Measurements from ENCODE around the gene DYTN. TPM values are rescaled to one million over a fixed set of nuclear protein-coding genes. Genes with fewer than 3 reads are reported as not detected.

The DYTN gene, protein sequence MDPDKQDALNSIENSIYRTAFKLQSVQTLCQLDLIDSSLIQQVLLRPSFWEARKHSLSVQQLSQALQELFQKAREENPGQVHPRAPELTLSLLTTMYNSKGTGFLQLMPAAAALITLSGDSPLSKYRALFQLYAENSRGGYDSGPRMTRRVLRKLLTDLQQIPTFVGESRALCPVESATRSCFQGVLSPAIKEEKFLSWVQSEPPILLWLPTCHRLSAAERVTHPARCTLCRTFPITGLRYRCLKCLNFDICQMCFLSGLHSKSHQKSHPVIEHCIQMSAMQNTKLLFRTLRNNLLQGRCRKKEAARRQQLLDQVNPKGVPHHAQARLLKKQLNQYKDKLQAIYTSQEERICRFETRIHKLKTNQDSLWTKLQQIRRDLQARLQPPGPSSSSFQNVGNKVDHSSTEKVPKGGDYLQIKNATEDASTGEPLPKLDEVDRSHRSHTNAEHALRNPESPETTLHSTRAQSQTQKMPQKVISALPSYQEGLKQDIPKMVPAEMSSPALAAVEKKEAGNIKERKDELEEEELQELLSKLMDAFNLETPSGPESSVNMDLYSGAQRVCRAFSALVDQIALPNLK
- total RNA-seq, result not detected
- not detected for polyA plus RNA-seq

DNA sequence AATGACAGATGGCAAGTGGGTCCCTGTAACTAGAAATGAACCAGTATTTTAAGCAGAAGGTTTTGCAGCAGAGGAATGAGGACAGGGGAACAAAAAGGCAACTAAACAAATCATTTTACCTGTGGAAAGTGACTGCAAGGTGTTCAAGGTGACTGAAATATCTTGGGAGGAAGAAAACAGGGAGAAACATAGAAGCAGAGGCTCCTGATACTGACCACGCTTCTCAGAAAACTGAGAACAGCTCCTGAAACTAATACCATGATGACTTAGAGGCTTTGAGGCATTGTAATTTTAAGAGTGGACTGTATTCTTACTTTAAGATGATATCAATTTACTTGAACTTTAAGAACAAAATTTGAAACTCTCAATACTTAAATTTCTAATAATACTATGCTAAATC lies at the start of gene DYTN:
DYTN (minus strand) TSS at position 101 of the 400 bp plus-strand sequence. CDS start 117 bp downstream, outside the sequence.
- DNase-seq (ENCODE audit: low spot score), result no peak
- Histone ChIP-seq H3K9me3 (ENCODE audit: control insufficient read depth in 4 of 4, low read length in 3 of 4) (no peaks in the 10 kb centered on the region), H3K27me3 (ENCODE audit: control insufficient read depth in 4 of 4, insufficient read depth in 4 of 4, low read length in 3 of 4) (peaks cover 0 to 6% (median 0%) of the 10 kb centered on the region in 4 donors), H3K36me3 (ENCODE audit: control insufficient read depth in 4 of 4, insufficient read depth in 3 of 4, low read depth in 1 of 4, low read length in 3 of 4) (no peaks in the 10 kb centered on the region), H3K9ac (ENCODE audit: low read depth in 1 of 2, low read length in 2 of 2) (no peak within 1 kb of the TSS), H3K27ac (ENCODE audit: low read depth in 1 of 2, low read length in 2 of 2) (no peak within 1 kb of the TSS), H3K4me3 (ENCODE audit: low read depth in 1 of 3, low read length in 3 of 3) (no peak within 1 kb of the TSS), H3K4me1 (ENCODE audit: control insufficient read depth in 4 of 4, insufficient read depth in 4 of 4, low read length in 3 of 4) (no peaks in the 10 kb centered on the region)
- 78% methylated on average over 1 of the region's 1 CpG for WGBS
- TF ChIP-seq TAF1 (conservative IDR thresholded peaks at IDR 0.05) (no peak), HNF4G (IDR thresholded peaks at IDR 0.05) (no peak), GABPA (IDR thresholded peaks at IDR 0.05 in 1 of 2, conservative IDR thresholded peaks at IDR 0.05 in 1 of 2) (no peak), EGR1 (IDR thresholded peaks at IDR 0.05; ENCODE audit: low read depth in 2 of 2) (no peak), NR2F2 (IDR thresholded peaks at IDR 0.05) (no peak), YY1 (IDR thresholded peaks at IDR 0.05) (no peak), FOXA1 (IDR thresholded peaks at IDR 0.05) (no peak), HNF4A (conservative IDR thresholded peaks at IDR 0.05) (no peak), JUND (IDR thresholded peaks at IDR 0.05) (no peak), SP1 (IDR thresholded peaks at IDR 0.05) (no peak), RAD21 (IDR thresholded peaks at IDR 0.05) (no peak), FOXA2 (IDR thresholded peaks at IDR 0.05) (no peak), RXRA (IDR thresholded peaks at IDR 0.05) (no peak)
- TF ChIP-seq, protein P1, sequence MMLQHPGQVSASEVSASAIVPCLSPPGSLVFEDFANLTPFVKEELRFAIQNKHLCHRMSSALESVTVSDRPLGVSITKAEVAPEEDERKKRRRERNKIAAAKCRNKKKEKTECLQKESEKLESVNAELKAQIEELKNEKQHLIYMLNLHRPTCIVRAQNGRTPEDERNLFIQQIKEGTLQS (IDR thresholded peaks at IDR 0.05), result no peak
- TF ChIP-seq, protein P2, sequence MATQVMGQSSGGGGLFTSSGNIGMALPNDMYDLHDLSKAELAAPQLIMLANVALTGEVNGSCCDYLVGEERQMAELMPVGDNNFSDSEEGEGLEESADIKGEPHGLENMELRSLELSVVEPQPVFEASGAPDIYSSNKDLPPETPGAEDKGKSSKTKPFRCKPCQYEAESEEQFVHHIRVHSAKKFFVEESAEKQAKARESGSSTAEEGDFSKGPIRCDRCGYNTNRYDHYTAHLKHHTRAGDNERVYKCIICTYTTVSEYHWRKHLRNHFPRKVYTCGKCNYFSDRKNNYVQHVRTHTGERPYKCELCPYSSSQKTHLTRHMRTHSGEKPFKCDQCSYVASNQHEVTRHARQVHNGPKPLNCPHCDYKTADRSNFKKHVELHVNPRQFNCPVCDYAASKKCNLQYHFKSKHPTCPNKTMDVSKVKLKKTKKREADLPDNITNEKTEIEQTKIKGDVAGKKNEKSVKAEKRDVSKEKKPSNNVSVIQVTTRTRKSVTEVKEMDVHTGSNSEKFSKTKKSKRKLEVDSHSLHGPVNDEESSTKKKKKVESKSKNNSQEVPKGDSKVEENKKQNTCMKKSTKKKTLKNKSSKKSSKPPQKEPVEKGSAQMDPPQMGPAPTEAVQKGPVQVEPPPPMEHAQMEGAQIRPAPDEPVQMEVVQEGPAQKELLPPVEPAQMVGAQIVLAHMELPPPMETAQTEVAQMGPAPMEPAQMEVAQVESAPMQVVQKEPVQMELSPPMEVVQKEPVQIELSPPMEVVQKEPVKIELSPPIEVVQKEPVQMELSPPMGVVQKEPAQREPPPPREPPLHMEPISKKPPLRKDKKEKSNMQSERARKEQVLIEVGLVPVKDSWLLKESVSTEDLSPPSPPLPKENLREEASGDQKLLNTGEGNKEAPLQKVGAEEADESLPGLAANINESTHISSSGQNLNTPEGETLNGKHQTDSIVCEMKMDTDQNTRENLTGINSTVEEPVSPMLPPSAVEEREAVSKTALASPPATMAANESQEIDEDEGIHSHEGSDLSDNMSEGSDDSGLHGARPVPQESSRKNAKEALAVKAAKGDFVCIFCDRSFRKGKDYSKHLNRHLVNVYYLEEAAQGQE (IDR thresholded peaks at IDR 0.05), result no peak
- TF ChIP-seq, protein P3, sequence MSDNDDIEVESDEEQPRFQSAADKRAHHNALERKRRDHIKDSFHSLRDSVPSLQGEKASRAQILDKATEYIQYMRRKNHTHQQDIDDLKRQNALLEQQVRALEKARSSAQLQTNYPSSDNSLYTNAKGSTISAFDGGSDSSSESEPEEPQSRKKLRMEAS (IDR thresholded peaks at IDR 0.05), result no peak
- TF ChIP-seq, protein P4, sequence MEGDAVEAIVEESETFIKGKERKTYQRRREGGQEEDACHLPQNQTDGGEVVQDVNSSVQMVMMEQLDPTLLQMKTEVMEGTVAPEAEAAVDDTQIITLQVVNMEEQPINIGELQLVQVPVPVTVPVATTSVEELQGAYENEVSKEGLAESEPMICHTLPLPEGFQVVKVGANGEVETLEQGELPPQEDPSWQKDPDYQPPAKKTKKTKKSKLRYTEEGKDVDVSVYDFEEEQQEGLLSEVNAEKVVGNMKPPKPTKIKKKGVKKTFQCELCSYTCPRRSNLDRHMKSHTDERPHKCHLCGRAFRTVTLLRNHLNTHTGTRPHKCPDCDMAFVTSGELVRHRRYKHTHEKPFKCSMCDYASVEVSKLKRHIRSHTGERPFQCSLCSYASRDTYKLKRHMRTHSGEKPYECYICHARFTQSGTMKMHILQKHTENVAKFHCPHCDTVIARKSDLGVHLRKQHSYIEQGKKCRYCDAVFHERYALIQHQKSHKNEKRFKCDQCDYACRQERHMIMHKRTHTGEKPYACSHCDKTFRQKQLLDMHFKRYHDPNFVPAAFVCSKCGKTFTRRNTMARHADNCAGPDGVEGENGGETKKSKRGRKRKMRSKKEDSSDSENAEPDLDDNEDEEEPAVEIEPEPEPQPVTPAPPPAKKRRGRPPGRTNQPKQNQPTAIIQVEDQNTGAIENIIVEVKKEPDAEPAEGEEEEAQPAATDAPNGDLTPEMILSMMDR (IDR thresholded peaks at IDR 0.05; ENCODE audit: low read depth, low read length, missing input control), result no peak
- TF ChIP-seq, protein P5, sequence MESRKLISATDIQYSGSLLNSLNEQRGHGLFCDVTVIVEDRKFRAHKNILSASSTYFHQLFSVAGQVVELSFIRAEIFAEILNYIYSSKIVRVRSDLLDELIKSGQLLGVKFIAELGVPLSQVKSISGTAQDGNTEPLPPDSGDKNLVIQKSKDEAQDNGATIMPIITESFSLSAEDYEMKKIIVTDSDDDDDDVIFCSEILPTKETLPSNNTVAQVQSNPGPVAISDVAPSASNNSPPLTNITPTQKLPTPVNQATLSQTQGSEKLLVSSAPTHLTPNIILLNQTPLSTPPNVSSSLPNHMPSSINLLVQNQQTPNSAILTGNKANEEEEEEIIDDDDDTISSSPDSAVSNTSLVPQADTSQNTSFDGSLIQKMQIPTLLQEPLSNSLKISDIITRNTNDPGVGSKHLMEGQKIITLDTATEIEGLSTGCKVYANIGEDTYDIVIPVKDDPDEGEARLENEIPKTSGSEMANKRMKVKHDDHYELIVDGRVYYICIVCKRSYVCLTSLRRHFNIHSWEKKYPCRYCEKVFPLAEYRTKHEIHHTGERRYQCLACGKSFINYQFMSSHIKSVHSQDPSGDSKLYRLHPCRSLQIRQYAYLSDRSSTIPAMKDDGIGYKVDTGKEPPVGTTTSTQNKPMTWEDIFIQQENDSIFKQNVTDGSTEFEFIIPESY (IDR thresholded peaks at IDR 0.05), result no peak

Measured in liver (tissue), 9 donors.